Measurements from ENCODE around the gene DYNLL2.

GRCh38 chr17:58117382-58117781 is 34.2 kb downstream of the DYNLL2 start:
- TF ChIP-seq, protein P1, sequence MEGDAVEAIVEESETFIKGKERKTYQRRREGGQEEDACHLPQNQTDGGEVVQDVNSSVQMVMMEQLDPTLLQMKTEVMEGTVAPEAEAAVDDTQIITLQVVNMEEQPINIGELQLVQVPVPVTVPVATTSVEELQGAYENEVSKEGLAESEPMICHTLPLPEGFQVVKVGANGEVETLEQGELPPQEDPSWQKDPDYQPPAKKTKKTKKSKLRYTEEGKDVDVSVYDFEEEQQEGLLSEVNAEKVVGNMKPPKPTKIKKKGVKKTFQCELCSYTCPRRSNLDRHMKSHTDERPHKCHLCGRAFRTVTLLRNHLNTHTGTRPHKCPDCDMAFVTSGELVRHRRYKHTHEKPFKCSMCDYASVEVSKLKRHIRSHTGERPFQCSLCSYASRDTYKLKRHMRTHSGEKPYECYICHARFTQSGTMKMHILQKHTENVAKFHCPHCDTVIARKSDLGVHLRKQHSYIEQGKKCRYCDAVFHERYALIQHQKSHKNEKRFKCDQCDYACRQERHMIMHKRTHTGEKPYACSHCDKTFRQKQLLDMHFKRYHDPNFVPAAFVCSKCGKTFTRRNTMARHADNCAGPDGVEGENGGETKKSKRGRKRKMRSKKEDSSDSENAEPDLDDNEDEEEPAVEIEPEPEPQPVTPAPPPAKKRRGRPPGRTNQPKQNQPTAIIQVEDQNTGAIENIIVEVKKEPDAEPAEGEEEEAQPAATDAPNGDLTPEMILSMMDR (IDR thresholded peaks at IDR 0.05), result no peak
- TF ChIP-seq POLR2A (IDR thresholded peaks at IDR 0.05), result no peak

Data from esophagus squamous epithelium (tissue), 4 donors.